ENCODE results near the gene SLC30A4. TPM values are rescaled to one million over a fixed set of nuclear protein-coding genes. Genes with fewer than 3 reads are reported as not detected.

The SLC30A4 gene
- total RNA-seq, 4 donors from 2014 or later, result 8.2 to 13.1 (median 11.2) TPM

- 56 to 57% methylated on average over 3 of the region's 3 CpGs for WGBS, 2 donors
- H3K27ac ChIP-seq, result no peak overlapping the region
- DNase-seq (ENCODE audit: low spot score in 2 of 2), result no peak
- H3K36me3 ChIP-seq, result peaks cover 0 to 6% (median 0%) of the 10 kb centered on the region in 3 donors
- no peaks in the 10 kb centered on the region for H3K4me1 ChIP-seq
- peaks cover 0 to 12% of the 10 kb centered on the region in 2 donors for H3K27me3 ChIP-seq
- no peaks in the 10 kb centered on the region for H3K9me3 ChIP-seq
- TF ChIP-seq CTCF (IDR thresholded peaks at IDR 0.05) (no peak), EP300 (IDR thresholded peaks at IDR 0.05) (no peak), POLR2A (IDR thresholded peaks at IDR 0.05) (no peak)
- no peak overlapping the region for H3K4me3 ChIP-seq
Measured at GRCh38 chr15:45476410-45476809, 46.1 kb downstream of the SLC30A4 start.

- TF ChIP-seq EP300 (IDR thresholded peaks at IDR 0.05) (no peak), CTCF (IDR thresholded peaks at IDR 0.05) (no peak), POLR2A (IDR thresholded peaks at IDR 0.05) (no peak)
- Histone ChIP-seq H3K27ac (no peak overlapping the region), H3K9me3 (no peaks in the 10 kb centered on the region), H3K27me3 (peaks cover 0 to 28% of the 10 kb centered on the region in 2 donors), H3K36me3 (peaks cover 0 to 6% (median 0%) of the 10 kb centered on the region in 3 donors), H3K4me1 (no peaks in the 10 kb centered on the region), H3K4me3 (no peak overlapping the region)
- no peak for DNase-seq (ENCODE audit: low spot score in 2 of 2)
- WGBS, 2 donors, result 91 to 93% methylated on average over 6 of the region's 6 CpGs
Measured at GRCh38 chr15:45474799-45475198, 47.8 kb downstream of the SLC30A4 start.

GRCh38 chr15:45473068-45473467 lies 49.5 kb downstream of the SLC30A4 start:
- DNase-seq (ENCODE audit: low spot score in 2 of 2), result no peak
- TF ChIP-seq EP300 (IDR thresholded peaks at IDR 0.05) (no peak), POLR2A (IDR thresholded peaks at IDR 0.05) (no peak), CTCF (IDR thresholded peaks at IDR 0.05) (no peak)
- no peaks in the 10 kb centered on the region for H3K9me3 ChIP-seq
- H3K27me3 ChIP-seq, result peaks cover 0 to 35% of the 10 kb centered on the region in 2 donors
- no peak overlapping the region for H3K27ac ChIP-seq
- WGBS, 2 donors, result 50 to 58% methylated on average over 2 of the region's 2 CpGs
- no peak overlapping the region for H3K4me3 ChIP-seq
- no peaks in the 10 kb centered on the region for H3K36me3 ChIP-seq
- no peaks in the 10 kb centered on the region for H3K4me1 ChIP-seq

GRCh38 chr15:45471151-45471550 lies 51.4 kb downstream of the SLC30A4 start:
- peaks cover 0 to 35% of the 10 kb centered on the region in 2 donors for H3K27me3 ChIP-seq
- H3K36me3 ChIP-seq, result no peaks in the 10 kb centered on the region
- H3K4me3 ChIP-seq, result no peak overlapping the region
- no peaks in the 10 kb centered on the region for H3K4me1 ChIP-seq
- TF ChIP-seq POLR2A (IDR thresholded peaks at IDR 0.05) (no peak), CTCF (IDR thresholded peaks at IDR 0.05) (no peak), EP300 (IDR thresholded peaks at IDR 0.05) (no peak)
- DNase-seq (ENCODE audit: low spot score in 2 of 2), result no peak
- WGBS, 2 donors, result 67 to 68% methylated on average over 8 of the region's 8 CpGs
- no peaks in the 10 kb centered on the region for H3K9me3 ChIP-seq
- H3K27ac ChIP-seq, result no peak overlapping the region

GRCh38 chr15:45469441-45469840 lies 53.1 kb downstream of the SLC30A4 start:
- Histone ChIP-seq H3K36me3 (no peaks in the 10 kb centered on the region), H3K4me3 (no peak overlapping the region), H3K4me1 (no peaks in the 10 kb centered on the region), H3K27me3 (peaks cover 0 to 35% of the 10 kb centered on the region in 2 donors), H3K27ac (no peak overlapping the region), H3K9me3 (no peaks in the 10 kb centered on the region)
- DNase-seq (ENCODE audit: low spot score in 2 of 2), result no peak
- TF ChIP-seq EP300 (IDR thresholded peaks at IDR 0.05) (no peak), POLR2A (IDR thresholded peaks at IDR 0.05) (no peak), CTCF (IDR thresholded peaks at IDR 0.05) (no peak)
- 46 to 52% methylated on average over 7 of the region's 7 CpGs for whole genome bisulfite sequencing, 2 donors

Measured in tibial nerve (tissue), 4 donors.